Stimulated activated naive CD4-positive, alpha-beta T cell (primary cell): ENCODE measurements around the gene WDR27.
"Not testable (repeated sequence)": the region's sequence is repeated elsewhere in the genome, so short reads cannot be mapped to it uniquely, and the experiment has no call there.

ENCODE experiments used
- DNase-seq, 6 experiments: peaks; one replicate each; lab custom pipeline; 2025; lab: John Stamatoyannopoulos, UW

The WDR27 gene

DNA sequence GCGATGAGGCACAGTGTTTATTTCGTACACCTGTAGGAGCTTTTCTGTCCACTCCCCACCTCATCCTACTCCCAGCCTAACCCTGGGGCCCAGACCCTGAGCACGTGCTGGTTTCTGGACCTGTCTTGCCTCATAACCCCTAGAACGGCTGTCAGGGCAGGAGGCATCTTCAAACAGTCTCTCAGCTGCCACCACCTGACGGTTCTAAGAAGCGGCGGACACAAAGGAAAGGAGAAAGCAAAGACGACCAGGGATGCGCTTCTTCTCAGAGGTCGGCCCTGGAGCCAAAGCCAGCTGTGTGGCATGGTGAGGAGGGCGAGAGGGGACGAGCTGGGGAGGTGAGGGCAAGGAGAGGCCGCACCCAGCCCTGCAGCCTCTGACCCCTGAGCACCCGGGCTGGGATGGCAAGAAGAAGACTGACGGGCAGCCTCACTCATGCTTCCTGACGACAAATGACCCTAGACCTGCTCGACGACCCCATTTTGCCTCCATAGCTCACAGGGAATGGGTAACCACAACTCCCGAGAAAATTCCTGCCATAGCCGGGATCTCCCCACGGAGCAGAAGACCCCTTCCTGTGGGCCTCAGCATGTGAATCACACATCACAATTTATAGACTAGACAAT is 62.1 kb downstream of the WDR27 start:
- DNase-seq, result no peak

DNA sequence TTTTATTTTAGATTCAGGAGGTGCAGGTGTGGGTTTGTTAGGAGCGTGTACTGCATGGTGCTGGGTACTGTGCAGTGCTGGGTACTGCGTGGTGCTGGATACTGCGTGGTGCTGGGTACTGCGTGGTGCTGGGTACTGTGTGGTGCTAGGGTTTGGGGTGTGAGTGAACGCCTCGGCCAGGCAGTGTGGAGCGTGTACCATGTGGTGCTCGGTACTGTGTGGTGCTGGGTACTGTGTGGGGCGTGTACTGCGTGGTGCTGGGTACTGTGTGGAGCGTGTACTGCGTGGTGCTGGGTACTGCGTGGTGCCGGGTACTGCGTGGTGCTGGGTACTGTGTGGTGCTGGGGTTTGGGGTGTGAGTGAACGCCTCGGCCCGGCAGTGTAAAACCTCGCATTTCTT is 62.9 kb downstream of the WDR27 start:
- DNase-seq, result no peak

- no peak for DNase-seq
These were observed 63.4 kb downstream of the WDR27 start for GRCh38 chr6:169638388-169638787.

DNA sequence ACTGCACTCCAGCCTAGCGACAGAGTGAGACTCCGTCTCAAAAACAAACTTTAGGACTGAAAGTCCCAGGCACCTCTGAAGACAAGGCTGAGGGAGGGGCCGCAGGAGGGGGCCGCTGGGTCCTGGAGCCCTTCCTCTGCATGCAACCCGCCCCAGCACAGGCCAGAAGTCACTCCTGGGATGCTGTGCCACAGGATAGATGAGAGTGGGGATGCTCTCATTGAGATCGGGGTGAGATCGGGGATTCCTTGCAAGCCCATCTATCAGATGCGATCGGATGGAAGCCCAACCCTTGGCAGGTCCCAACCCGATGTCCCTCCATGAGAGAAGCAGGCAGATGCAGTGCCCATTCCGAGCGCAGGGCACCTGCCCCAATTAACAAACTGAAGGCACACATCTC is 66.5 kb downstream of the WDR27 start:
- DNase-seq, result no peak

DNA sequence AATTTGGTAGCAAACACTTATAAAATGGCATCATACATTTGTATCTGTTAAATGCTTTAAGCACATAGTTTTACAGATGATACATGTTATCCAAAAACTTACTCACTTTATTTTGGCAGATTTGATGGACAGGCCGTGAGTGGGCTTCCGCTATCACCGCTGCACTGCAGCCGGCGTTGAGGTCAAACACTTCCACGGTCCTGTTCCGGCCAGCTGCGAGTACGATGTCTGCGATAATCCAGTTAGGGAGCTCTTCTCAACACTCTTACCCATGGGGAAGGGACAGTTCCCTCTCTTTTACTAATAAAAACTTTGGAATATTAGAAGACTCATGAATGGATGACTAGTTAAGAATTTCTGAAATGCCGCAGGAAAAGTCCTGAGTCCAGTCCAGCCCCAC is 69.0 kb downstream of the WDR27 start:
- no peak for DNase-seq

GRCh38 chr6:169629256-169629655 is 72.6 kb downstream of the WDR27 start:
- DNase-seq, result no peak

GRCh38 chr6:169627736-169628607 is 73.9 kb downstream of the WDR27 start:
- no peak for DNase-seq

DNA sequence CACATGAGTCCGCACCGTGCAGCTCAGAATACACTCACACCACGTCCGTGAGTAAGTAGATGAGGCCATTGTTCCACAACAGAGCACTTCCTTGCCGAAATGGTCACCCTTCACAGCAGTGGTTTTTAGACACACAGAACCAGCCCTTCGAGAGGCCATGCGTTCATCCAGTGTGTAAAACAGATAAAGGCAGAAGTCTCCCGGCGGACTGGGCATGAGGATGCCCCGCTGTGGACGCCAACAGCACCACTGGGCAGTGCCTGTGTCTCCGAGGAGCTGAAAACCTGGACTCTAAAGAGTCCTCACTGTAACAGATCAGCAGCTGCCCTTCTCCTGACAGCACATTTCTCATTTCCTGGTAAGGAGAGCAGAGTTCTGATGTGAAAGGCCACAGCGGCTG is 75.2 kb downstream of the WDR27 start:
- DNase-seq, result no peak

DNA sequence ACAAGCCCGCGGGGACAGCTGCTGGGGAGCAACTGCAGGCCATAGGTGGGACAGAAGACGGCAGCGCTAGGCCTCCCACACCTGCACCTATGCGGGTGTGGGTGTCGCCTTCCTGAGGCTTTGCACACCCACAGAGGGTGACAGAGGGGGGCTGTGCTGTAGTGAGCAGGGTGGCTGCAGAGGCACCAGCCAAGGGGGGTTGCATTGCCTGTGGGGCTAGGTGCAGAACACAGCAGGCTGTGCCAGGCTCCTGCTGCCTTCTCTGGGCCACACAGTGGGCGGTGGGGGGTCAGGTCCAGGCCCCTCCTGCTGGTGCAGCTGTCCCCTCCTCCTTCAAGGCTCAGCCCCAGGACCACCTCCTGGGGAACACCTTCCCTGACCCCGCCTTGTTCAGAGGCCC is 75.7 kb downstream of the WDR27 start:
- no peak for DNase-seq

GRCh38 chr6:169625376-169625775 is 76.5 kb downstream of the WDR27 start:
- DNase-seq, result no peak

DNA sequence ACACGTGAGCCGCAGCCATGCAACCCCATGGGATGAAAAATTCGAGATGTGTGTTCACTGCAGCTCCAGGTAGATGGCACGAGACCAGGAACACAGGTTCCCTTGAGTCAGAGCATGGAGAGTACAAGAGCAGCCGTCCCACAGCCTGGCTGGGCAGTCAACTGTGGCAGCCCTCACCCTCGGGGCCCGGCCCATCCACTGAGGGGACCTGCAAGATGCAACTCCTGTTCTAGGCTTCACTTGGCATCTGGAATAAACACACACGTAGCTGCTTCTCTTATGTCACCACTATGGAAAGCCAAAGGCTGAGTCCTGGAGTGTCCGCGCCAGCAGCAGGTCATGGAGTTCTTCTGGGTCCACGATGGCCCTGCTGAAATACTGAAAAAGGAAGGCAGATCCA is 77.0 kb downstream of the WDR27 start:
- no peak for DNase-seq

DNA sequence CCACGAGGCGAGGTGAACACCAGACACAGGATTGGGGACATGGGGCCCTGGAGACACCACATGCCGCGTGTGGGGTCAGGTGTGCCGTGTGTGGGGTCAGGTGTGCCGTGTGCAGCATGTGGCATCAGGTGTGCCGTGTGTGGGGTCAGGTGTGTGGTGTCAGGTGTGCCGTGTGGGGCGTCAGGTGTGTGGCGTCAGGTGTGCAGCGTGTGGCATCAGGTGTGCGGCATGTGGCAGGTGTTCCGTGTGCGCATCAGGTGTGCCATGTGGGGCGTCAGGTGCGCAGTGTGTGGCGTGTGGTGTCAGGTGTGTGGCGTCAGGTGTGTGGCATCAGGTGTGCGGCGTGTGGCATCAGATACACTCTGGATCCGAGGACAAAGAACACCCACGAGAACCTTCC is 77.9 kb downstream of the WDR27 start:
- DNase-seq, result no peak

GRCh38 chr6:169623343-169623742 is 78.5 kb downstream of the WDR27 start:
- DNase-seq, result no peak

GRCh38 chr6:169622618-169623017 is 79.2 kb downstream of the WDR27 start:
- no peak for DNase-seq

- DNase-seq, result no peak
These were observed 80.5 kb downstream of the WDR27 start for GRCh38 chr6:169621311-169621710.

GRCh38 chr6:169620171-169621130 is 81.4 kb downstream of the WDR27 start:
- DNase-seq, result no peak

- no peak for DNase-seq
These were observed 82.2 kb downstream of the WDR27 start for GRCh38 chr6:169619650-169620049.

- no peak for DNase-seq
These were observed 83.0 kb downstream of the WDR27 start for GRCh38 chr6:169618526-169619490.

GRCh38 chr6:169617562-169617961 is 84.3 kb downstream of the WDR27 start:
- no peak for DNase-seq

DNA sequence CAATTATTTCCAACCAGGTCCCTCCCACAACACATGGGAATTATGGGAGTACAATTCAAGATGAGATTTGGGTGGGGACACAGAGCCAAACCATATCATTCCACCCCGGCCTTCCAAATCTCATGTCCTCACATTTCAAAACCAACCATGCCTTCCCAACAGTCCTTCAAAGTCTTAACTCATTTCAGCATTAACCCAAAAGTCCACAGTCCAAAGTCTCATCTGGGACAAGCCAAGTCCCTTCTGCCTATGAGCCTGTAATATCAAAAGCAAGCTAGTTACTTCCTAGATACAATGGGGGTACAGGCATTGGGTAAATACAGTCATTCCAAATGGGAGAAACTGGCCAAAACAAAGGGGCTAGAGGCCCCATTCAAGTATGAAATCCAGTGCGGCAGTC is 93.2 kb downstream of the WDR27 start:
- DNase-seq, result not testable (repeated sequence)

DNA sequence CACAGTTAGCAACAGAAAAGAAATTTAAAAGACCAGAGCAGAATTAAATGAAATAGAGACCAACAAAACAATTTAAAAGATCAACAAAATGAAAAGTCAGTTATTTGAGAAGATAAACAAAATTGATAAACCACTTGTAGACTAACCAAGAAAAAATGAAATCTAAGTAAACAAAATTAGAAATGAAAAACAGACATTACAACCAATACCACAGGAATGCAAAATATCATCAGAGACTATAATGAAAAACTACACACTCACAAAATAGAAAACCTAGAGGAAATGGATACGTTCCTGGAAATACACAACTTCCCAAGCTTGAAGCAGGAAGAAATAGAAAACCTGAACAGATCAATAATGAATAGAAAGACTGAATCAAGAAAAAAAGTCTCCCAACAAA is 97.8 kb downstream of the WDR27 start:
- DNase-seq, result no peak
